Measurements from ENCODE around the gene TRIO.

DNA sequence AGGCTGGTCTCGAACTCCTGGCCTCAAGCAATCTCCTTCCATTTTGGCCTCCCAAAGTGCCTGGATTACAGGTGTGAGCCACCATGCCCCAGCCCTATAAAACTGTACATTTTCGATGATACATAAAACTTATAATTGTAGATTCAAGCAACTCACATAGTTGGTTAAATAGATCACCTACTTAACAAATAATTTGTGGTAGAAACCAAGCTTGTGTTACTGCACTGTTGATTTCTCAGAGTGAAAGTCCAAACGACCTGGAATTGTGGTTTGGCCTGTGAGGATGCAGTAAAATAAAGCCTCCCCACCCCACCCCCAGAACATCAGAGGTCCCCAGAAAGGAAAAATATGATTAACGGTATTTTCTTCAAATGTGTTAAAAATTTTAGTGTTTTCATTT, 92.7 kb downstream of the TRIO start:
- TF ChIP-seq ZNF274 (IDR thresholded peaks at IDR 0.05; ENCODE audit: low read depth, low read length) (no peak), YY1 (IDR thresholded peaks at IDR 0.05; ENCODE audit: insufficient read depth, insufficient read length) (no peak)
